AG09319 (cell line): Measurements from ENCODE around the gene SAMSN1.
"Not testable (repeated sequence)": the region's sequence is repeated elsewhere in the genome, so short reads cannot be mapped to it uniquely, and the experiment has no call there.

ENCODE experiments used
- DNase-seq: peaks from one replicate; pipeline ENCODE4 v3.0.0-alpha.2; 2010; ENCODE audit warnings: low read depth; ENCODE audit errors: extremely low read depth
- CTCF ChIP-seq: IDR thresholded peaks from 2 replicates; pipeline ENCODE4 v1.5.1; 2011; ENCODE audit warnings: low read depth, mild to moderate bottlenecking, inconsistent platforms, low read length, moderate library complexity

The SAMSN1 gene

GRCh38 chr21:14551741-14552140, 5.6 kb upstream of the SAMSN1 start:
- TF ChIP-seq CTCF, result no peak
- DNase-seq, result no peak

GRCh38 chr21:14550135-14550534, 4.0 kb upstream of the SAMSN1 start:
- DNase-seq, result no peak
- no peak for TF ChIP-seq CTCF

GRCh38 chr21:14548779-14549178, 2.7 kb upstream of the SAMSN1 start:
- TF ChIP-seq CTCF, result no peak
- DNase-seq, result no peak

GRCh38 chr21:14547834-14548513, 1.9 kb upstream of the SAMSN1 start:
- TF ChIP-seq CTCF, result no peak
- DNase-seq, result no peak

- not testable (repeated sequence) for DNase-seq
Observed at GRCh38 chr21:14546719-14547118, 604 bp upstream of the SAMSN1 start.

- TF ChIP-seq CTCF, result no peak
- no peak for DNase-seq
Observed at GRCh38 chr21:14543983-14544382, 2.1 kb downstream of the SAMSN1 start.

GRCh38 chr21:14542638-14543037, 3.5 kb downstream of the SAMSN1 start:
- TF ChIP-seq CTCF, result no peak
- DNase-seq, result no peak

GRCh38 chr21:14541841-14542490, 4.1 kb downstream of the SAMSN1 start:
- TF ChIP-seq CTCF, result no peak
- DNase-seq, result no peak
